ENCODE results near the gene RTBDN. TPM values are rescaled to one million over a fixed set of nuclear protein-coding genes. Genes with fewer than 3 reads are reported as not detected.

Gene RTBDN
- total RNA-seq, 2 experiments from 2014 or later = not detected

- ChIA-PET POLR2A (no interaction called here), CTCF (interaction anchor here (1.0 to 3.0 kb wide), 6 partner anchors 9 to 109 kb away, joined by 3 to 13 read pairs (median 4); no protein-coding TSS in a partner anchor)
Observed at GRCh38 chr19:12864143-12864542, 29.8 kb upstream of the RTBDN start.

DNA sequence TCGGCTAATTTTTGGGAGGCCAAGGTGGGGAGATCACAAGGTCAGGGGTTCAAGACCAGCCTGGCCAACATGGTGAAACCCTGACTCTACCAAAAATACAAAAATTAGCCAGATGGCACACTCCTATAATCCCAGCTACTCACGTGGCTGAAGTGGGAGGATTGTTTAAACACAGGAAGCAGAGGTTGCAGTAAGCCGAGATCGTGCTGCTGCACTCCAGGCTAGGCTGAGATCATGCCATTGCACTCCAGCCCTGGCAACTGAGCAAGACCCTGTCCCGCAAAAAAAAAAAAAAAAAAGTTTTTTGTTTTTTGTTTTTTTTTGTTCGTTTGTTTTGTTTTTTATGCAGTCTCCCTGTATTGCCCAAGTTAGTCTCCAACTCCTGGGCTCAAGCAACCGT lies 25.2 kb upstream of the RTBDN start:
- CTCF ChIA-PET = interaction anchor here (1.2 kb wide), 1 partner anchor 12 kb away, joined by 5 read pairs; no protein-coding TSS in a partner anchor
- POLR2A ChIA-PET = no interaction called here

DNA sequence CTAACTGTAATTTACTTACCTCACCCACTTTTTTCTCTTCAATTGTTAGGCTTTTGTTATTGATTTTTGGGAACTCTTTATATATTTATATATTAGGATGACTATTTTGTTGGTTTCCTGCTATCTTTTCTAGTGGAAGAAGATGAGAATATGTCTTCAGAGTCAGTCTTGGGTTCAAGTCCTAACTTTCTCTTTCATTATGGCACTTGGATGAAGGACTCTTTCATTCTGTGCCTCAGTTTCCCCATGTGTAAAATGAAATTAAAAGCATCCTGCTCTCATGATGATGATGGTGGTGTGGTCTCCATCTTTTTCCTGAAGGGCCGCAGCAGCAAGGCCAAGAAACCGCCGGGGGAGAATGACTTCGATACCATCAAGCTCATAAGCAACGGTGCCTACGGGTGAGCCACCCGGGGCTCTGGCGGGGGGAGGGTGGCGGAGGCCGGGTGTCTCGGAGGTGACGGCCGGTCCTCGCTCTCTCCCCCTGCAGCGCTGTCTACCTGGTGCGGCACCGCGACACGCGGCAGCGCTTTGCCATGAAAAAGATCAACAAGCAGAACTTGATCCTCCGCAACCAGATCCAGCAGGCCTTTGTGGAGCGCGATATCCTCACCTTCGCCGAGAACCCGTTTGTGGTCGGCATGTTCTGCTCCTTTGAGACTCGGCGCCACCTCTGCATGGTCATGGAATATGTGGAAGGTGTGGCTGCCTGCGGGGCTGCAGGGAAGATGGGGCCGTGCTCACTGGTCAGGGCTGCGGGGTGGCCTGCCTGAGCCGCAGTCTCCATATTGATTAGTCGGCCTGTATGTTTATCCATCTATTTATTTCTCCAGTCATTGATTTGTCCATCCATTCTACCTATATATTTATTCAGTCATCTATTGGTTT lies 23.9 kb upstream of the RTBDN start:
- CTCF ChIA-PET = interaction anchor here (0.6 kb wide), 1 partner anchor 11 kb away, joined by 5 read pairs; no protein-coding TSS in a partner anchor
- POLR2A ChIA-PET = interaction anchor here (0.6 kb wide), 1 partner anchor 58 kb away, joined by 5 read pairs; no protein-coding TSS in a partner anchor

DNA sequence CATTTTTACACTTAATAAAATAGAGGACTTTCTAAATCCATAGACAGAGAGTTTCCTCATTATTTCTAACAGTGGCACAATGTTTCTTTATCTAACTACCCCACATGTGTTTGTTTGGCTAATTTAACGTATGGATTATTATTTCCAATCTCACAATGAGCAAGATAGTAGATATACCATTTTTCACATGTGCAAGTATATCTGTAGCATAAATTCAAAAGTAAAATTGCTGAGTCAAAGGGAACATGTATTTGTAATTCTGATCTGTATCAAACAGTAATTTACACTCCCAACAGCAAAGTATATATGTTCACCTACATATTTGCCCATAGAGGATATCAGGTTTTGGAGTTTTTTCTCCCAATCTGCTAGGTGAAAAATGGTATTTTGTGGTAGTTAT lies 22.3 kb upstream of the RTBDN start:
- ChIA-PET POLR2A (no interaction called here), CTCF (interaction anchor here (0.9 kb wide), 1 partner anchor 12 kb away, joined by 3 read pairs; no protein-coding TSS in a partner anchor)

- CTCF ChIA-PET = interaction anchor here (0.7 to 4.9 kb wide), 51 partner anchors 9 to 283 kb away, joined by 3 to 83 read pairs (median 4); partner anchors contain the start of genes DNASE2, FBXW9, GCDH and GET3
- POLR2A ChIA-PET = interaction anchor here (0.5 to 1.1 kb wide), 5 partner anchors 10 to 160 kb away, joined by 3 to 4 read pairs (median 3); no protein-coding TSS in a partner anchor
Observed at GRCh38 chr19:12847159-12848139, 13.1 kb upstream of the RTBDN start.

- CTCF ChIA-PET = interaction anchor here (0.6 to 4.9 kb wide), 25 partner anchors 8 to 1491 kb away, joined by 3 to 83 read pairs (median 5); partner anchors contain the start of genes DNASE2, GCDH, GET3 and RTBDN
- POLR2A ChIA-PET = interaction anchor here (0.5 kb wide), 1 partner anchor 39 kb away, joined by 3 read pairs; no protein-coding TSS in a partner anchor
Observed at GRCh38 chr19:12846613-12847012, 12.2 kb upstream of the RTBDN start.

DNA sequence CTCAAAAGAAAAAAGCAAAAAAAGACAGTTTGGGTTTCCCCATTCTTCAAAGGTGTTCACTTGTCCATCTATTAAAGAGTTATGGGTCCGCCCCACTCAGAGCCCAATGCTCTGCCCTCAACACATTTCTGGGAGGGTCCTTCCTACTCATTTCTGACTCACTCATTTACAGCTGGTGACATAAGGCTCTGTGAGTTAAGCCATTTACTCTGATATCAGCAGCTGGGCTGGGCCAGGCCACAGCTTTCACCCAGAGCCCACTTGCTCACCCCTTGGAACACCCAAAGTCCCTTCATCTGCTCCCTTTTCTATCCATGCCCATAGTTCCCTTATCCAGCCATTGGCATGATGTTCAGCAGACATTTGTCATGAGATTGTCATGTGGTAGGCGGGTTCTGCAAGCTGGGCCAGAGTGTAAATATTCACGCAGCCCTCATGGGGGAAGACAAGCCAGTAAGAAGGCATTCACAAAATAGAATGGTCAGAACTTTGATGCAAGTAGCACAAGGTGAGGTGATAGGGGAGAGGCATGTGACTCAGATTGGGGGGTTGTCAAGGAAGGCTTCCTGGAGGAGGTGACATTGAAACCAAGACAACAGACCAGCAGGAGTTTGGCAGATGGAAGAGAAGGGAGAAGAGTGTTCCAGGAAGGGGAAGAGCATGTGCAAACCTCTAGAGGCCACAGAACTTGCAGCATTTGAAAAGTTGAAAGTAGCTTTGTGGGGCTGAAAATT lies 9.8 kb upstream of the RTBDN start:
- ChIA-PET POLR2A (interaction anchor here (0.6 kb wide), 1 partner anchor 1358 kb away, joined by 3 read pairs; no protein-coding TSS in a partner anchor), CTCF (interaction anchor here (0.8 to 4.9 kb wide), 4 partner anchors 13 to 250 kb away, joined by 3 to 83 read pairs (median 32); no protein-coding TSS in a partner anchor)

GRCh38 chr19:12843328-12843727 lies 8.9 kb upstream of the RTBDN start:
- POLR2A ChIA-PET = no interaction called here
- CTCF ChIA-PET = no interaction called here

- ChIA-PET CTCF (no interaction called here), POLR2A (no interaction called here)
Observed at GRCh38 chr19:12842511-12842910, 8.1 kb upstream of the RTBDN start.

DNA sequence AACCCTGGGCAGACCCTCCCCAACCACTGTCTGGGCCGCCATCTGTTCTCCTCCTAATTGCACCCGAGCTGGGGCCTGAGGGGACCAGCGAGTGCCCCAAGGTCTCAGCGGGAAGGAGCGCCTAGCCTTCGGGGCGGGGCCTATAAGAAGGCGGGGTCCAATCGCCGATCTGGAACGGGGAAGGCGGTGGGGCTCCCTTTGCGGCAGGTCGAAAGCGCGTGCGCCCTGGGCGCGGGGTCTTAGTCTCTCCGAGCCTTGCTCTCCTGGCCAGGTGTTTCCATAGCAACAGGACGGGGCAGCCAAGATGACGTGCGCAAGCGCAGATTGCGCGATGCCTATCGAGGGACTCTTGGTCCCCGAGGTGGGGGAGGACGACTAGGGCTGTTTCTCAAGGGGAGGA lies 6.7 kb upstream of the RTBDN start:
- CTCF ChIA-PET = no interaction called here
- POLR2A ChIA-PET = no interaction called here

GRCh38 chr19:12840091-12841079 lies 6.0 kb upstream of the RTBDN start:
- CTCF ChIA-PET = interaction anchor here (1.5 kb wide), 1 partner anchor 38 kb away, joined by 3 read pairs; the partner anchor contains the start of gene THSD8
- POLR2A ChIA-PET = no interaction called here

DNA sequence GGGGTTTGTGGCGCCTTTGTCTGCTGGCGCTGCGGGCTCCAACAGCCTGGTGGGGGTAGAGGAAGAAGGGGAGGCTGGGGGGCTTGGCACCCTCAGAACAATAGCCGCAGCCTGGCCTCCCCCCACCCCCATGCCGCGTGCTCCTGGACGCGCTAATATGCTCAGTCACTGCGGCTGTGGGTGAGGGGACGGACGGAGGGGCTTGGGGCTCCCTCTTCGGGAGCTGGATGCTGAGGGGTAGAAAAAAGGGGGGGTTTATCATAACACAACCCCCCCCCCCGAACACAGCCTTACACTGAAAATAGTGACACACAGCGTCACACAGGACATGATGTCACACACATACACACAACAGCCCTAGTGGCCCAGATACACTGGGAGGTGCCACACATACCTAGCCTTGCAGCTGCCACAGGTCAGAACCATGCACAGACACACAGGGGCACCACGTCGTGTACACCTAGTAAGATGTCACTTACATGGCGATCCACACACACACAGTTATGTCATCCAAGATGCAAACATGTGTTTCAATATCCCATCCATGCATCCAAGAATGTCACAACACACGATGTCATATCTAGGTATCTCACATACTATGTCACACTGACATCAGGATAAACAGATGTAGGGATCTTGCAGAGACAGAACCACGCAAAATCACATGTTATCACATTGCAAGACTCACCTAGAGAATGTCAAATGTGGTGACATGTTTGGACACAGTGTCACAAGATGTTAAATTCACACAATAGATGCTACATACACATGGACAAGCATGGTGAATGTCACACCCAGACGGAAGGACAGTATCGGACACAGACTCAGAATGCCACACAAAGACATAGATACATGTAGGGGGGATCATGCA lies 4.7 kb upstream of the RTBDN start:
- ChIA-PET POLR2A (no interaction called here), CTCF (interaction anchor here (0.7 to 1.5 kb wide), 3 partner anchors 8 to 70 kb away, joined by 3 to 5 read pairs (median 3); partner anchors contain the start of gene THSD8)

DNA sequence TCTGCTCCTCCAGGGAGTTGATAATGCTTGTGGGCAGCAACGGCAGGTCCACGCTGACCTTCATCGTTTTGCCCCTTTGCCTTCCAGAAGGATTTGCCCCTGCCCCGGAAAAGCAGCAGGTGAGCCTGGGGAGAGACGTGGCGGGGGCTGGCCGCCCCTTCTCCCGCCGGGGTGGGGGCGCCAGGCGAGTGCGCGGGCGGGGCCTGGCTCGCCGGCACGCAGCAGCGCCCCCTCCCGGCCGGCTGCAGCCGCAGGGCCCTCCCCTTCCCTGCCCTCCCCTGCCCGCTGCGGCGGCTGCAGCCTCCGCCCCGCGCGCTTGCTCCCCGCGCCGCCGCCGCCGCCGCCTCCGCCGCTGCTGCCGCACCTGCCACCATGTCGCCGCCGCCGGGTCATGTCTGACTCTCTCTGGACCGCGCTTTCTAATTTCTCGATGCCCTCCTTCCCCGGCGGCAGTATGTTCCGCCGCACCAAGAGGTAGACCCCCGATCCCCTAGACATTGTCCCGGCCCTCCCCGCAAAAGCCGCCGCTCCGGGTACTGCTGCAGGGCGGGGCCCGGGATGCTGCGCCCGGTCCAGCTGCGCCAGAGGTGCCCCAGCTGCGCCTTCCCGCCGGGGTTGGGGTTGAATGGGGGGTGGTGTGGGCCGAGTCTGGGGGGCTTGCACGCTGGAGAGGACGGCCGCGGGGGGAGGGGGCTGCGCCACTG lies 4.0 kb upstream of the RTBDN start, which contains the start of gene MAST1:
TSS of gene MAST1 (plus strand) at position 334 of the 704 bp plus-strand sequence. CDS start at position 392, 58 bp downstream.
- POLR2A ChIA-PET = no interaction called here

DNA sequence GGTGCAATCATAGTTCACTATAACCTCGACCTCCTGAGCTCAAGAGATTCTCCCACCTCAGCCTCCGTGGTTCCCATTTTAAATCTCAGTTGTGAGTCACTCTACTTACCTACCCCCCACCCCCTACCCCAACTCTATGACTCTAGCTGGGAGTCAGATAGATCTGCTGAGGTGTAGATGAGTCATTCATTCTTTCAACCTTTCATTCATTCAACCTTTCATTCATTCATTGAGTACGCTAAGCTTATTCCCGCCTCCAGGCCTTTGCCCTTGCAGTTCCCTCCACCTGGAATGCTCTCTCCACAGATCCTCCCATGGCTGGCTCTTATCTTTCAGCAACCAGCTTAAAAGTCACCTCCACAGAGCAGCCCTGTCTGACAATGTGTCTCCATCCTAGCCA lies 2.8 kb upstream of the RTBDN start:
- ChIA-PET POLR2A (no interaction called here), CTCF (interaction anchor here (0.6 to 1.3 kb wide), 7 partner anchors 10 to 79 kb away, joined by 3 to 6 read pairs (median 4); no protein-coding TSS in a partner anchor)

More for the DNA sequence above, 4.0 kb upstream of the RTBDN start, which contains the start of gene MAST1:
- CTCF ChIA-PET = interaction anchor here (1.0 to 1.5 kb wide), 3 partner anchors 9 to 71 kb away, joined by 3 to 4 read pairs (median 3); partner anchors contain the start of gene THSD8

DNA sequence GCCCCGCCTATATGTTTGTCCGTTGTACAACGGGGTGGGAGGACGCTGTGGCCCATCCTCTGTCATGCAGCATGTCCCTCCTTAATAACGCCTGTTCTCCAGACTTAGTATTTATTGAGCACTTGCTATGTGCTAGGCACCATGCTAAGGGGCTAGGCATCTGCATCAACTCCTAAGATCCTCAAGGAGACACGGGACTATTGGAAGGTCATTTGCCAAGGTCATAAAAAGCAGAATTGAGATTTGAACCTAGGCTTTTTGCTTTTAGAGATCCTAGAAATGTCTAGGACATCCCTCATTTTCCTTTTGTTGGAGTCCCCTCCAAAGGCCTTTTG lies 2.1 kb upstream of the RTBDN start:
- CTCF ChIA-PET = interaction anchor here (1.0 to 1.3 kb wide), 2 partner anchors 10 to 76 kb away, joined by 4 to 6 read pairs; no protein-coding TSS in a partner anchor
- POLR2A ChIA-PET = no interaction called here
